SK-N-MC (cell line): ENCODE measurements around the gene ANK3.

Experiments used
- EZH2 ChIP-seq: fragments of 200-600 bp; sonication (generic); IDR thresholded peaks from one replicate; pipeline ENCODE4 v1.6.1; 2017; ENCODE audit warnings: antibody characterized with exemption
- FOXP2 ChIP-seq: optimal IDR thresholded peaks from 2 replicates; pipeline ENCODE3; 2011; ENCODE audit warnings: mild to moderate bottlenecking, moderate library complexity; ENCODE audit not compliant: insufficient read depth; ENCODE audit errors: extremely low read length, control extremely low read depth
- POLR2AphosphoS5 ChIP-seq: IDR thresholded peaks from 2 replicates; pipeline ENCODE4 v1.6.1; 2012; ENCODE audit warnings: mild to moderate bottlenecking, low read depth, low read length, borderline replicate concordance

DNA sequence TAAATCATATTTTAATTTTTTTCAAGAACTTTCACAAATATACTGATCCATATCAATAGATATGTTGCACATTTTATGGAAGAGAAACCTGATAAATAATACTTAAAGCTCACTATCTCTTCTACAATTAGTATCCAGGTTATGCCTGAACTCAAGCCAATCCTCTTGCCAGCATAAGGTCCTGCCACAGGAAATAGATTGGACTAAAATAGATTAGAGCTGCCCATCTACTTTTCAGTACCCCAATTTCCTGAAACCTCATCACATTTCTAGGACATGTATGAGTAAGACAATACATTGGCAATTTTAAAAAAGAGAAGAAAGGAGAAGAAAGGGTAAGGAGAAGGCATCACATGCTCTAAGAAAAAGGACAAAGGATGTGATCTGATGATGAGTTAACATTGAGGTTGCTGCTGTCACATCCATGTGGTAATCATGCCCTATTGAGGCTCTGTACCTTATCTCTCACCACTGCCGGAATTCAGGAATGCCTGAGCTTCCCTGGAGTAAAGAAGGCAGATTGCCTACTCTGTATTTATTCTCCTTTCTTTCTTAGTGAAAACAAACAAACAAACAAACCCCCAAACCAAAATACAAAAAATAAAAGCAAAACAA lies 199.7 kb downstream of the ANK3 start:
- no peak for TF ChIP-seq POLR2AphosphoS5
- TF ChIP-seq EZH2: no peak
- no peak for TF ChIP-seq FOXP2
